K562 (cell line): ENCODE data around the gene ACOX1. TPM values are rescaled to one million over a fixed set of nuclear protein-coding genes. Genes with fewer than 3 reads are reported as not detected.

Experiments
- AFF4 ChIP-seq: sonication (generic); formaldehyde crosslinking; IDR thresholded peaks from 2 replicates; pipeline ENCODE4 v1.8.0; 2023; ENCODE audit warnings: mild to moderate bottlenecking, missing genetic modification reagents
- EGR1 ChIP-seq: fragments of 450-650 bp; conservative IDR thresholded peaks from 2 replicates; pipeline ENCODE4 v1.6.1; 2017; ENCODE audit warnings: mild to moderate bottlenecking
- FOS ChIP-seq: IDR thresholded peaks from 3 replicates; pipeline ENCODE4 v1.6.1; 2011; ENCODE audit not compliant: insufficient read length; ENCODE audit errors: extremely low read depth
- GMEB1 ChIP-seq: fragments of 250-450 bp; sonication (Bioruptor Pico); IDR thresholded peaks from 2 replicates; pipeline ENCODE4 v1.4.0; 2020; ENCODE audit warnings: mild to moderate bottlenecking
- HMBOX1 ChIP-seq: sonication (generic); IDR thresholded peaks from 2 replicates; pipeline ENCODE4 v1.6.1; 2016
- KDM2B ChIP-seq: fragments of 250-450 bp; sonication (Bioruptor Pico); IDR thresholded peaks from 2 replicates; pipeline ENCODE4 v1.8.0; 2021; ENCODE audit warnings: mild to moderate bottlenecking, moderate library complexity
- MNT ChIP-seq, 2 experiments: fragments of 450-650 bp; conservative IDR thresholded peaks; 2 replicates each; pipeline ENCODE4 v1.6.1; 2017; ENCODE audit warnings: mild to moderate bottlenecking in 2 of 2, moderate library complexity in 2 of 2
- NCOA2 ChIP-seq, 2 experiments: fragments of 450-650 bp; IDR thresholded peaks; 2 replicates each; pipeline ENCODE4 v1.6.1; 2018; ENCODE audit warnings: mild to moderate bottlenecking in 2 of 2, moderate library complexity in 1 of 2; ENCODE audit not compliant: partially characterized antibody in 2 of 2
- NR2C2 ChIP-seq, 2 experiments: fragments of 200-800 bp in 1 of 2; sonication (Bioruptor generic) in 1 of 2; sonication (generic) in 1 of 2; formaldehyde crosslinking in 1 of 2; IDR thresholded peaks; 2 replicates each; pipeline versions ENCODE4 v1.6.1 to v1.8.0; 2016 to 2022; ENCODE audit warnings: mild to moderate bottlenecking in 1 of 2, missing compliant biosample characterization in 1 of 2, missing genetic modification characterization in 1 of 2, missing genetic modification reagents in 1 of 2
- SMARCA4 ChIP-seq: fragments of 450-650 bp; IDR thresholded peaks from 2 replicates; pipeline ENCODE4 v1.6.1; 2016
- polyA plus RNA-seq, 8 experiments: library from polyadenylated mRNA; depleted of rRNA in 4 of 8; stranded (reverse) in 5 of 8; unstranded in 3 of 8; fragments of >200 nt; fragmentation: Nextera tagmentation in 2 of 8; fragmentation: Illumina TruSeq in 1 of 8; extraction: Ambion mirVana in 2 of 8; extraction: Trizol in 1 of 8; gene quantifications; 2 replicates each; pipeline versions ENCODE4 v1.2.1 to v1.2.3, GENCODE V29; 2011 to 2014; ENCODE audit warnings: inconsistent platforms in 1 of 8, missing spikeins in 1 of 8
- total RNA-seq, 7 experiments: library from RNA; depleted of rRNA in 6 of 7; stranded (reverse); fragments of >200 nt in 6 of 7; fragmentation: Illumina TruSeq in 2 of 7; extraction: Trizol in 2 of 7; gene quantifications; 2 replicates each; pipeline versions ENCODE4 v1.2.1 to v1.2.3, GENCODE V29; 2011 to 2021; ENCODE audit warnings: low replicate concordance in 1 of 7
- TF ChIP-seq, protein P1 (sequence below): fragments of 450-650 bp; IDR thresholded peaks from 2 replicates; pipeline ENCODE4 v1.6.1; 2017; ENCODE audit warnings: antibody characterized with exemption, mild to moderate bottlenecking
- TF ChIP-seq, protein P2 (sequence below): fragments of 250-450 bp; sonication (Bioruptor Pico); IDR thresholded peaks from 2 replicates; pipeline ENCODE4 v1.4.0; 2020

ACOX1 gene
- total and polyA plus RNA-seq, 9 of the 15 experiments (the other 6 are each of a cell fraction or from before 2014, with no cell fraction given): 7.8 to 24.1 (median 14.5) TPM

GRCh38 chr17:75983501-75984181, 4.7 kb upstream of the ACOX1 start (continued):
- TF ChIP-seq AFF4 (no peak), NCOA2 (IDR thresholded peaks at IDR 0.05; ENCODE audit: partially characterized antibody in 2 of 2) (no peak), FOS (peak; percentile 8), HMBOX1 (0 out of 2 replicates have a peak, but pooled peaks have one; percentile 32), NR2C2 (CRISPR knock-in tag; IDR thresholded peaks at IDR 0.05) (no peak), NR2C2 (tag; IDR thresholded peaks at IDR 0.05) (peak; percentile 55; the same call in 1 of the 2 replicates), GMEB1 (CRISPR knock-in tag) (no peak), MNT (conservative IDR thresholded peaks at IDR 0.05) (peak; percentile 72 to 81), EGR1 (peak; percentile 41), SMARCA4 (peak; percentile 43; the same call in 1 of the 2 replicates), KDM2B (CRISPR knock-in tag) (no peak)
- TF ChIP-seq, protein P1, sequence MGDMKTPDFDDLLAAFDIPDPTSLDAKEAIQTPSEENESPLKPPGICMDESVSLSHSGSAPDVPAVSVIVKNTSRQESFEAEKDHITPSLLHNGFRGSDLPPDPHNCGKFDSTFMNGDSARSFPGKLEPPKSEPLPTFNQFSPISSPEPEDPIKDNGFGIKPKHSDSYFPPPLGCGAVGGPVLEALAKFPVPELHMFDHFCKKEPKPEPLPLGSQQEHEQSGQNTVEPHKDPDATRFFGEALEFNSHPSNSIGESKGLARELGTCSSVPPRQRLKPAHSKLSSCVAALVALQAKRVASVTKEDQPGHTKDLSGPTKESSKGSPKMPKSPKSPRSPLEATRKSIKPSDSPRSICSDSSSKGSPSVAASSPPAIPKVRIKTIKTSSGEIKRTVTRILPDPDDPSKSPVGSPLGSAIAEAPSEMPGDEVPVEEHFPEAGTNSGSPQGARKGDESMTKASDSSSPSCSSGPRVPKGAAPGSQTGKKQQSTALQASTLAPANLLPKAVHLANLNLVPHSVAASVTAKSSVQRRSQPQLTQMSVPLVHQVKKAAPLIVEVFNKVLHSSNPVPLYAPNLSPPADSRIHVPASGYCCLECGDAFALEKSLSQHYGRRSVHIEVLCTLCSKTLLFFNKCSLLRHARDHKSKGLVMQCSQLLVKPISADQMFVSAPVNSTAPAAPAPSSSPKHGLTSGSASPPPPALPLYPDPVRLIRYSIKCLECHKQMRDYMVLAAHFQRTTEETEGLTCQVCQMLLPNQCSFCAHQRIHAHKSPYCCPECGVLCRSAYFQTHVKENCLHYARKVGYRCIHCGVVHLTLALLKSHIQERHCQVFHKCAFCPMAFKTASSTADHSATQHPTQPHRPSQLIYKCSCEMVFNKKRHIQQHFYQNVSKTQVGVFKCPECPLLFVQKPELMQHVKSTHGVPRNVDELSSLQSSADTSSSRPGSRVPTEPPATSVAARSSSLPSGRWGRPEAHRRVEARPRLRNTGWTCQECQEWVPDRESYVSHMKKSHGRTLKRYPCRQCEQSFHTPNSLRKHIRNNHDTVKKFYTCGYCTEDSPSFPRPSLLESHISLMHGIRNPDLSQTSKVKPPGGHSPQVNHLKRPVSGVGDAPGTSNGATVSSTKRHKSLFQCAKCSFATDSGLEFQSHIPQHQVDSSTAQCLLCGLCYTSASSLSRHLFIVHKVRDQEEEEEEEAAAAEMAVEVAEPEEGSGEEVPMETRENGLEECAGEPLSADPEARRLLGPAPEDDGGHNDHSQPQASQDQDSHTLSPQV: peak; percentile 36; the same call in 1 of the 2 replicates
- TF ChIP-seq, protein P2, sequence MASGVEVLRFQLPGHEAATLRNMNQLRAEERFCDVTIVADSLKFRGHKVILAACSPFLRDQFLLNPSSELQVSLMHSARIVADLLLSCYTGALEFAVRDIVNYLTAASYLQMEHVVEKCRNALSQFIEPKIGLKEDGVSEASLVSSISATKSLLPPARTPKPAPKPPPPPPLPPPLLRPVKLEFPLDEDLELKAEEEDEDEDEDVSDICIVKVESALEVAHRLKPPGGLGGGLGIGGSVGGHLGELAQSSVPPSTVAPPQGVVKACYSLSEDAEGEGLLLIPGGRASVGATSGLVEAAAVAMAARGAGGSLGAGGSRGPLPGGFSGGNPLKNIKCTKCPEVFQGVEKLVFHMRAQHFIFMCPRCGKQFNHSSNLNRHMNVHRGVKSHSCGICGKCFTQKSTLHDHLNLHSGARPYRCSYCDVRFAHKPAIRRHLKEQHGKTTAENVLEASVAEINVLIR (CRISPR knock-in tag): no peak
